Measurements from ENCODE around the gene ZBTB20.

DNA sequence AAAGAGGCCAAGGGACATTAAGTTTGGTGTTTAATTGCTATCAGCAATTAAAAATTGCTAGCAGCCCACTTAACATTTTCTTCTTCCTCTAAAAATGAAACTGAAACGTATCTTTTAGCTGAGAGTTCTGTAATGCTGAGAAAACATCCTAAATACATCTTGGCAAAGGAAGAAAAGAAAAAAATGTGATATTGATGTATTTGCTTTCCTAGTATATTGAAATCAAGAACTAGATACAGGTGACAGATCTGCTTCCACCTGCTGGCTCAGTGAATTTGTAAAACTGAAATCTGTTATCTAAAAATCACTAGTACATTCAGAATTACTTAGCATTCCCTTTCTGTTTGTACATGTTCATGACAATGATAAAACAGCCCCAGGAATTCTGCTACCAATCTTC, 283.2 kb downstream of the ZBTB20 start:
- TF ChIP-seq, protein P1, sequence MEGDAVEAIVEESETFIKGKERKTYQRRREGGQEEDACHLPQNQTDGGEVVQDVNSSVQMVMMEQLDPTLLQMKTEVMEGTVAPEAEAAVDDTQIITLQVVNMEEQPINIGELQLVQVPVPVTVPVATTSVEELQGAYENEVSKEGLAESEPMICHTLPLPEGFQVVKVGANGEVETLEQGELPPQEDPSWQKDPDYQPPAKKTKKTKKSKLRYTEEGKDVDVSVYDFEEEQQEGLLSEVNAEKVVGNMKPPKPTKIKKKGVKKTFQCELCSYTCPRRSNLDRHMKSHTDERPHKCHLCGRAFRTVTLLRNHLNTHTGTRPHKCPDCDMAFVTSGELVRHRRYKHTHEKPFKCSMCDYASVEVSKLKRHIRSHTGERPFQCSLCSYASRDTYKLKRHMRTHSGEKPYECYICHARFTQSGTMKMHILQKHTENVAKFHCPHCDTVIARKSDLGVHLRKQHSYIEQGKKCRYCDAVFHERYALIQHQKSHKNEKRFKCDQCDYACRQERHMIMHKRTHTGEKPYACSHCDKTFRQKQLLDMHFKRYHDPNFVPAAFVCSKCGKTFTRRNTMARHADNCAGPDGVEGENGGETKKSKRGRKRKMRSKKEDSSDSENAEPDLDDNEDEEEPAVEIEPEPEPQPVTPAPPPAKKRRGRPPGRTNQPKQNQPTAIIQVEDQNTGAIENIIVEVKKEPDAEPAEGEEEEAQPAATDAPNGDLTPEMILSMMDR (IDR thresholded peaks at IDR 0.05; ENCODE audit: insufficient read depth, low read length, poor library complexity, severe bottlenecking) = no peak
- TF ChIP-seq EZH2phosphoT487 (conservative IDR thresholded peaks at IDR 0.05; ENCODE audit: low read length) = no peak

Measured in SU-DHL-6 (cell line).